ENCODE measurements around the gene STPG4. TPM values are rescaled to one million over a fixed set of nuclear protein-coding genes. Genes with fewer than 3 reads are reported as not detected.
A peak's percentile ranks its signal among the peaks of the same experiment; 100 is the strongest.

Gene STPG4
- total RNA-seq, 1 experiment from 2014 or later = 0.14 TPM

DNA sequence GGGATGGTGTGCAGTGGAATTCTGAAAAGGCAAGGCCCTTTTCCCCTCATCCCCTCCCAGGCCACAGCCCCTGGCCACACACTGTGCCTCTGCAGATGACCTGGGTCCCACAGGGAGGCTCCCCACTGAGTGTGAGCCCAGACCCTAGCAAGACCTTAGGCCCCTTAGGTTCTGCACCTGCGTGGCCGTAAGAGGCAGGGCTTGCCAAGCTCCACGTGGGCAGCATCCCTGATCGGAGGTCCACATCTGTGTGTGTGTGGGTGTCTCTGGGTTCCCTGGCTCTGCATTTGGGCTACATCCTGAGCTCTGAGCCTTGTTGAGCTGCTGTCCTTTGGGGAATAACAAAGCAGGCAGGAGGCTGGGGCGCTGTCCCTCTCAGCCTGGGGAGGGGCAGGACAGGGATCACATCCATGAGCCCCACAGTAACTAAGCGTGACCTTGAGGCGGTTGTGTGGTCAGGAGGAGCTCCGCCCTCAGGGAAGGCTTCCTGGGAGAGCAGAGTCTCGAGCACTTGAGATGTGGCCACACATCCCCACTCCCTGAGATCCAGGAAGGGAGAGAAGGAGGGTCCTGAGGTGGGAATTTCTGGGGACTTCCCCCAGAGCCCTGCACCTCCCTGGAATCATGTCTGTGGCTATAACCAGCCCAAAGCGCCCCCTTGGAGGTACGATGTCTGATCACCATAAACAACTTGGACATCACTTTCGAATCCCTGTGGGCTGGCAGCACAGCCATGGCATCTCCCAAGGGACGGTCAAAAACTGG, 84.8 kb downstream of the STPG4 start:
- no peaks in the 10 kb centered on the region for H3K36me3 ChIP-seq
- DNase-seq = peak; percentile 90 to 91
- H3K27ac ChIP-seq = peak overlapping the region; percentile 91

DNA sequence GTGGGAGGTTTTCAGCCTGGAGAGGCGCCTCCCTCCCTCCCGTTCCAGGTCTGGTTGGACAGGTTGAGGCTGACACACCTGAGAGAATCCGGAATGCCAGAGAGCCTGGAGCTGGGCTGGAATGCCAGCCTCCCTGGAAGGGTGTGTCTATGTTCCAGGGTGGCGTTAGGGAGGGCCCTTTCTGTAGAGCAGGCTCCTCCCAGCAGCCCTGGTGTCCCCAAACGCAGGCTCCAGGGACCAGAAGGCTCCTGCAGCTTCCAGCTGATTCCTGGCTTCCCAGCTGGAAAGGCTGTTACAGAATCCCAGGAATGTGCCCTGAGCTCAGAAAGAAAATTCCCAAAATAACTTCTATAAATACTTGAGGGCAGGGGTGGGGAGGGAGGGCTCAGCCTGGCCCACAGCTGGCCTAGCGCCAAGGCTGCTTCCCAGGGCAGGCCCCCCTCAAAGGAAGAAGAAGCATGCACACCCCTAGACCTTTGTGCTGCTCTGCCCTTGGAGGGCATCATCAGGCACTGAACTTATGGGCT, 85.4 kb downstream of the STPG4 start:
- H3K27ac ChIP-seq = peak overlapping the region; percentile 91
- no peaks in the 10 kb centered on the region for H3K27me3 ChIP-seq
- no peaks in the 10 kb centered on the region for H3K36me3 ChIP-seq
- peaks cover 47% of the 10 kb centered on the region for H3K4me1 ChIP-seq
- H3K4me3 ChIP-seq = no peak overlapping the region
- peak; percentile 87 to 90 for DNase-seq
- no peaks in the 10 kb centered on the region for H3K9me3 ChIP-seq (replicated peaks)

More for the DNA sequence above, 84.8 kb downstream of the STPG4 start:
- peak overlapping the region; percentile 4; the same call in 1 of the 2 replicates for H3K4me3 ChIP-seq
- peaks cover 47% of the 10 kb centered on the region for H3K4me1 ChIP-seq
- H3K27me3 ChIP-seq = no peaks in the 10 kb centered on the region
- no peaks in the 10 kb centered on the region for H3K9me3 ChIP-seq (replicated peaks)

DNA sequence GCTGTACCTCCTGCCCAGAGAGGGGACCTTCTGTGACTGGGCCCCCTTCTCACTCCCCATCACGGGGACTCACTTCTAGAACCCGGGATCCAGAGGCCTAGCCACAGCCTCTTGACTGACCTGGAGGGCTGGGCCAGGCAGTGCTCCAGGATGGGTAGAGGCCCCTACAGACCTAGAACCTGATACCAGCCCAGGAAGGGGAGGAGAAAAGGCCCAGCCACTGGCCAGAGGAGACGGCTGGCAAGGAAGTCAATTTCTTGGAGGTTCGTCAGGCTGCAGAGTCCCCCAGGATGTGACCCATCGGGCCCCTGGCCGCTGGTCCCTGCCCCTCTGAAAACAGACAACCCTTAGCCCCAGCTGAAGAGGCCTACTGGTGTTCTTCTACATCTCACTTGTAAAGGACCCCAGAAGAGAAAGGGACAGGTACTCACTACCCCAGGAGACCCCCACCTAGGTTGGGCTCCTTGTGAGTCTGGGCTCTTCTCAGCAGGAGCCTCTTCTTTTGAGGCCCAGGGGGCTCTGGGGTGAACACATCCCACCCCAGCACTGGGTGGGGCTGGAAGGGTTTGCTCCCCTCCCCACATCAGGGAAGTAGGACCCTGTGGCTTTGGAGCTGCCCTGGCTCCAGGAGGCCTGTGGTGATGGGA, 86.0 kb downstream of the STPG4 start:
- H3K27me3 ChIP-seq = no peaks in the 10 kb centered on the region
- H3K4me1 ChIP-seq = peaks cover 47% of the 10 kb centered on the region
- H3K27ac ChIP-seq = peak overlapping the region; percentile 91
- no peak for DNase-seq
- no peaks in the 10 kb centered on the region for H3K9me3 ChIP-seq (replicated peaks)
- peaks cover 4% of the 10 kb centered on the region; the same call in 1 of the 2 replicates for H3K36me3 ChIP-seq
- no peak overlapping the region for H3K4me3 ChIP-seq

DNA sequence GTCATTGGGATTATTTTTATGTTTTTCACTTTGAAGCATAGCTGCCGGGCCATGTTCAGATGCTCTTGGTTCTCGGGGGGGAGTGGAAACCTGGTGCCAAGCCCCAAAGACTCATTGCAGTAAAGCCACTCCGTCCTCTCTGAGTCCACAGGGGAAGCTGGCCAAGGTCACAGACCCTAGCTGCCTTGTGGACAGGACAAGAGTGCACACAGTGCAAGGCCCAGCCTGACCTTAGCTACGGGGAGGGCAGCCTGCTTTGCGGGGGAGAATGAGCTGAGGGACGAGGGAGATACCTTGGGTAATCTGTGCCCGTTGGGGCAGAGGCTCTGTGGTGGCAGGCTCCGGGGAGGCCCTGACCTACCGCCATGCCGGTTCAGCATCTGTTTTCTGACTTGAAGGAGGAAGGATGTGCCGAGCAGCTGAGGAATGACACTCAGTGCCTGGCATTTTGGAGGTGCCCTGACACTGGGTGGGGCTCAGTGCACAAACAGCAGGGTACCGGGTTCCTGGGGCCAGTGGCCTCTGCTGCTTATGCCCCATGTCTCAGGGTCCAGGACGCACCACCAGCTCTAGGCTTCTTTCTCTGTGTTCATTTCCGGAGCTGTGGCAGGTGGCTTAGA, 87.2 kb downstream of the STPG4 start:
- Histone ChIP-seq H3K4me3 (no peak overlapping the region), H3K4me1 (peaks cover 47% of the 10 kb centered on the region), H3K36me3 (peaks cover 4% of the 10 kb centered on the region; the same call in 1 of the 2 replicates), H3K9me3 (replicated peaks) (no peaks in the 10 kb centered on the region), H3K27ac (no peak overlapping the region), H3K27me3 (no peaks in the 10 kb centered on the region)
- DNase-seq = no peak

DNA sequence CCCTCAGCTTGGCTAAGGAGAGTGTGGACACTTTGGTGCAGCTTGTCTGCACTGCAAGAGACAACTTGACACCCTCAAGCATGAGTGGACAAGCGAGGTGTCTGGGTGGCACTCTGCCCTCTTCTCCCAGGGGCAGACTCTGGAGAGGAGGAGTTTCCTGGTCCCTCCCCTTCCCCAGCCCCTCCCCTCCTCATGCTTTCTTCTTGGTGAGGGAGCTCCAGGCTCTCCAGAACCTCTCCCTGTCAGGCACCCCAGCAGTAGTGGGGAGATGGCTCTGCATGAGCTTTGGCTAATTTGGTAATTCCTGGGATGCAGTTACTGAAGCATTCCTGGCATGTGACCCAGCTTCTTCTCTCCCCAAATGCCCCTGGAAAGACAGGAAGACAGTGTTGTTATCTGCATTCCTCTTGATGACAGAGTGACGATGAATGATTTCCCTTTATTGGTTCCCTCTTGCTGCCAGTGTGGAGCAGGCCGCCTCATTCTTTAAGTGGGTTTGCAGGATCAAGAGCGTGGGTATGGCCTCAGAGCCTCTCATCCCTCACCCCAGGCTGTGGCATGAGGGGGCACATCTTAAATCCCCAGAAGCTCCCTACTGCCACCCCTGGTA, 89.2 kb downstream of the STPG4 start:
- Histone ChIP-seq H3K27ac (no peak overlapping the region), H3K36me3 (peaks cover 4% of the 10 kb centered on the region; the same call in 1 of the 2 replicates), H3K4me3 (no peak overlapping the region), H3K9me3 (replicated peaks) (no peaks in the 10 kb centered on the region), H3K4me1 (peaks cover 35% of the 10 kb centered on the region), H3K27me3 (no peaks in the 10 kb centered on the region)
- DNase-seq = peak in 1 of 2 experiments; percentile 39

DNA sequence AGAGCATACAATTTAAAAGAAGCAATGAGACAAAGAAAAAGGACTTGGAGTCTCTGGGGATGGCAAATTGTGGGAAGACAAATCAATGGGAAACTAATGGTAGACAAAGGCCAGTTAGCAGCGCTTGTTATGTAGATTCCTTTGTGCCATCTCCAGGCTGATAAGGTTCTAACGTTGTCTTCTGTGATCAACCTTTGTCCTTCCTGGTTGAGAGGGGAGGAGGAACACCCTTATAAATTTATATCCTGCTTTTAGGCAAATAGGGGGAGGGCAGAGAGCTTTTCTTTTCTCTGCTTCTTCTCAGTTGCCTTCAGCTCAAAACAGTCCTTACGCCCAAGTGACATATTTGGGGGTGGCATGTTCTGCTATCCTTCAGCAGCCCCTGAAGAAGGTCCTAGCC, 89.8 kb downstream of the STPG4 start:
- H3K4me3 ChIP-seq = no peak overlapping the region
- no peak overlapping the region for H3K27ac ChIP-seq
- H3K4me1 ChIP-seq = peaks cover 29% of the 10 kb centered on the region
- H3K27me3 ChIP-seq = no peaks in the 10 kb centered on the region
- H3K9me3 ChIP-seq (replicated peaks) = no peaks in the 10 kb centered on the region
- no peak for DNase-seq
- H3K36me3 ChIP-seq = peaks cover 4% of the 10 kb centered on the region; the same call in 1 of the 2 replicates

DNA sequence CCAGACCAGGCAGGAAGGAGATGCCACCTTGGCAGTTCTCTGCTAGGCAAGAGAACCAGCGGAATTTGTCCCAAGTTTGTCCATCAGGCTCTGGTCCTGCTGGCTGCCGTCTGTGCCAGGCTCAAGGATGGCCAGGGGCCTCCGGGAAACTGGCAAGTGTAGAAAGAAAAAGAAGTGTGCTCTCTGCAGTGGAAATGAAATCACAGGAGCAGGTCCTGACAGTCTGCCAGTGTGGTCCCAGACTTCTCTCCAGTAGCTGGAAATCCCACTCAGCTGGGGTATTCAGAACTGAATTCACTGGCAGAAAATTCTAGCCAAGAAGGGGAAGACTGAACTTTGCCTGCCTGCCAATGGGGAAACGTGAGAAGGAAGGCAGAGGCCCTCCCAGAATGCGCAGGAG, 91.0 kb downstream of the STPG4 start:
- H3K27ac ChIP-seq = no peak overlapping the region
- no peak for DNase-seq
- no peaks in the 10 kb centered on the region for H3K27me3 ChIP-seq
- H3K4me3 ChIP-seq = no peak overlapping the region
- H3K4me1 ChIP-seq = peaks cover 17% of the 10 kb centered on the region
- peaks cover 4% of the 10 kb centered on the region; the same call in 1 of the 2 replicates for H3K36me3 ChIP-seq
- H3K9me3 ChIP-seq (replicated peaks) = no peaks in the 10 kb centered on the region

DNA sequence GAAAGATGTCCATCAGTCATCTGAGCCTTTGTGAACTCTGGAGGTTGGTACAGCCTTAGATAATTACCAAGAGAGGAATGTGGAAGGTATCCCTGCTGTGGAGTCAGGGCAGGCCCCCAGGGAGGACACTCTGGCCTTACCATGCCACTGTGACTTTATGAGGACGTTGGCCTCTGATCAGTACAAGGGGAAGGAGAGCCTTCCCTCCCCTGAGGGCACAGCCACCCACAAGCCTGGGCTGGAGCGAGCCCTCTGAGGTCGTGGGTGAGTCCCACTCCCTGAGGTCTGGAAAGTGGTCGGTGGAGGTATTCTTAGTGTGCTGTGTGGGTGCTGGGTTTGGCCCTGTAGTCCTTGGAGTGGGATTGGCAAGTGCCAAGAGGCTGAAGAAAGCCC, 91.6 kb downstream of the STPG4 start:
- no peak overlapping the region for H3K27ac ChIP-seq
- no peak overlapping the region for H3K4me3 ChIP-seq
- no peaks in the 10 kb centered on the region for H3K27me3 ChIP-seq
- H3K9me3 ChIP-seq (replicated peaks) = no peaks in the 10 kb centered on the region
- peaks cover 14% of the 10 kb centered on the region for H3K4me1 ChIP-seq
- peaks cover 4% of the 10 kb centered on the region; the same call in 1 of the 2 replicates for H3K36me3 ChIP-seq
- no peak for DNase-seq

DNA sequence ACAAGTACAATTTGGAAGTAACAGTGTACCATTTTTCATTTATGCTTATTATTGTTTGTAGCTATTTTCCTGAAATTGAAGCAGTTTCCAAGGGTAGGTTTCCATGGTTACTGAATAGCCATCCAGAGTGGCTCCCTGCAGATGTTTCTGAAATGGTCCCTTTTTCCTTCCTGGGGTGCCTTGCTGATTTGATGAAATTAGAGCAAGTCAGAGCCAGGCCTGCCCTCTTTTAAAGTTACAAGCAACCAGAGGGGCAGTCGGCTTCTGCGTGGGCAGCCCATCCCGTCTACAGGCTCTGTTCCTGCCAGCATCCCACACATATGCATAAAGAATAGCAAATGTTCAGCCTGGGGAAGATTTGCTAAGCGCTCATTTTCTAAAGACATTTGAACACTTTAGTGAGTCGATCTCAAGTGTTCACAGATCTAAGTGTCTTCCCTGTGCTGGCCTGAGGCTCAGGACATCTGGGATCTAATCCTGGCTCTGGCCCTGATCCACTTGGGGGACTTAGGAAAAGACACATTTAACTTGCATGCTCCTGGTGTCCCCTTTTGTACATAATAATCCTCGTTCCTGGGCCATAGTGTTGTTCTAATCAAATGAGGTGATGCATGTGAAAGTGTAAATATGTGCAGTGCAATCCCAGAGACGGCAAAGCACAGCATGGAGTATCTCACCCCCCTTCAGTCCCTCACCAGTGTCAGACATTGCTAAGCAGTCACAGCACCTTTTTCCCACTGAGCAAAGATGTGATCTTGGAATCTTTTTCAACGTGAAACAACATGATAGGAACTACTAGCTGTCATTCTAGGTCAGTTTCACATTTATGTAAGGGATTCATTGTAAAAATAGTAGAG, 92.2 kb downstream of the STPG4 start:
- H3K9me3 ChIP-seq (replicated peaks) = no peaks in the 10 kb centered on the region
- DNase-seq = no peak
- peaks cover 17% of the 10 kb centered on the region for H3K4me1 ChIP-seq
- H3K27me3 ChIP-seq = no peaks in the 10 kb centered on the region
- H3K27ac ChIP-seq = no peak overlapping the region
- H3K36me3 ChIP-seq = peaks cover 4% of the 10 kb centered on the region; the same call in 1 of the 2 replicates
- no peak overlapping the region for H3K4me3 ChIP-seq

DNA sequence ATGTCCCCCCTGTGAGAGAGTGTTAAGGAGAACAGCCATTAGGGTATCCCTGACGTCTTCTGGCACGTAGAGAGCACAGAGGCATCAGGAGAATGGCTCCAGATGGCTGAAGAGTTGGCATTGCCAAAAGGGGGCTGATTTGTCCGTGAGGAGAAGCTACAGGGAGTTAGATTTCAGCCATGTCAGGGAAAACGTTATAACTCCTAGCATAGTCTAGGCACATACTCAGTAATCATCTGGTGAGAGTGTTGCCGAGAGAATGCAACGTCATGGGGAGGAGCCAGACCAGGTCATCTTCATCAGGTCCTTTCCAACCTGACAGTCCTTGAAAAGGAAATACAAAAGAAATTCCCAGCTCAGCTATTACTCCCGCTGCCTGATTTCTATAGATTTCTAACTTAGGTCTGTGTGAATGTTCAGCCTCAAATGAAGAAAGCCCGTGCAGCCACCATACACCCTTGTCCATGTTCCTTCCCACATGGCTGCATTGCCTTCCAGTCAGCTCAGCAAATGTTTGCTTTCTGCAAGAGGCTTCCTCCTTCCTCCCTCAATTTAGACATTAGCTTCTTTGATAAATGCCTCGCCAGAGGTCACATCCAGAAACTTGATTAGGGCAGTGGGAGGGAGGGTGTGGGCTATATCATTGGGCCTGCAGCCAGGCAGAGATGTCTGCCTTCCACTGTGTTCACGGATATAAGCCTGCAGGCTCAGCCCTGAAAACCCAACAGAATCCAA, 93.0 kb downstream of the STPG4 start:
- Histone ChIP-seq H3K4me1 (peaks cover 25% of the 10 kb centered on the region), H3K27me3 (no peaks in the 10 kb centered on the region), H3K36me3 (peaks cover 4% of the 10 kb centered on the region; the same call in 1 of the 2 replicates), H3K4me3 (no peak overlapping the region), H3K27ac (no peak overlapping the region), H3K9me3 (replicated peaks) (no peaks in the 10 kb centered on the region)
- no peak for DNase-seq

DNA sequence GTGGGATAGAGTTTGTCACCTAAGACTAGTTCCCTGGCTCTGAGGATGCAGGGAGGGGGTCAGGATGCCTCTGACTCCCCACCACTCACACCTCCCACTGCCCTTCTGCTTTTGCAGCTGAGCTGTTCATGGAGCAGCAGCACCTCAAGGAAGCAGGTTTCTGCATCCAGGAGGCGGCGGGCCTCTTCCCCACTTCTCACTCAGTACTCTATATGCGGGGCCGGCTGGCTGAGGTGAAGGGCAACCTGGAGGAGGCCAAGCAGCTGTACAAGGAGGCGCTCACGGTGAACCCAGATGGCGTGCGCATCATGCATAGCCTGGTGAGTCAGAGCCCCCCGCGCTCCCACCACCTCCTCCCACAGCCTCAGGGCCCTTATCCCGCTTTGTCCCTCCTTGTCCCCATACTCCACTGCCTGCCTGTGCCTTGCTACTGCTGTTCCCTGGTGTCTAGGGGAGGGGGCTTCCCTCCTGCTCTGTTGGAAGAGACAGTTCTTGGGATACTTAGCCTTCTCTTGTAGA, 94.4 kb downstream of the STPG4 start:
- Histone ChIP-seq H3K4me3 (no peak overlapping the region), H3K27ac (no peak overlapping the region), H3K27me3 (no peaks in the 10 kb centered on the region), H3K9me3 (replicated peaks) (no peaks in the 10 kb centered on the region), H3K4me1 (peaks cover 31% of the 10 kb centered on the region), H3K36me3 (peaks cover 4% of the 10 kb centered on the region; the same call in 1 of the 2 replicates)
- DNase-seq = no peak

DNA sequence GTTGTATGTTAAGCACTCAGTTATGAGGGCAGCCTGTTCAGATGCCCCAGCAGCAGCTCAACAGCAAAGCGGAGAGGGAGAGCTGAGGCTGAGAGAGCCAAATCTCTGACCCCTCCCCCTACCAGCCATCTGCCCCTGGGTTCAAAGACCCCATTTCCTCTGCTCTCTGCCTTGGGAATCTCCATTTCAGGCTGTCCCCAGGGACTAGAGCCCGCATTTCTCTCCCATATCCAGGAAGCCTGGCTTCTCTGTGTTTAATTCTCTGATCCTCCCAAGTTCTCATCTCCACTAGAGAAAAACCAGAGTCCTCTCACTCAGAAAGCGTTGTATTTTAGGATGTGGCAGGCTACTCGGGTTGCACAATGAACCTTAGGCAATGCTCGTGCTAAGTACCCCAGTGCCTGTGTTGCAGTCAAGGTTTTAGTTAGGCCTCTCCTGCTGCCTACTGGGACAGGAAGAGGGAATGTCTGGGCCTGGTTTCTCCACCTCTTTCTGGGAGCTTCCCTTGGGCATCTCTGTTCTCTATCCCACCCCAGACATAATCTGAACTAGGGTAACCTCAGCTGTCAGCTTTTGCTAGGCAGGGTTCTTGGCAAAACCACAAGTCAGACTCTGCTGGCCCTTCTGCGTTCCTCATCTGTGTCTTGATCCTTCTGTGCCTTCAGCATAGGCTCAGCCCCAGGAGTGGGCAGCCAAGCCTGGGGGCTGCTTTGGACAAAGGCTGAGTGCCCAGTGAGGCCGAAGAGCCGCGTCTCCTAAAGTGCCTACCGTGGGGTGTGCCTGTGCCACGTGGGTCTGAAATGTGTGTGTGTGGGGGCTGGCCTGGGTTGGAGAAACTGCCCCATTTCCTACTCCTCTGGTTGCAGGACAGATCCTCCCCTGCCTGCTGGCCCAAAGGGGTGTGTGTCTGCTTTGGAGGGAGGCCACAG, 96.8 kb downstream of the STPG4 start:
- Histone ChIP-seq H3K4me3 (no peak overlapping the region), H3K4me1 (peaks cover 29% of the 10 kb centered on the region), H3K36me3 (no peaks in the 10 kb centered on the region; the same call in 1 of the 2 replicates), H3K9me3 (replicated peaks) (no peaks in the 10 kb centered on the region), H3K27me3 (no peaks in the 10 kb centered on the region), H3K27ac (no peak overlapping the region; the same call in 1 of the 2 replicates)
- peak; percentile 32 to 57 for DNase-seq
